ENCODE results near the gene HS3ST5. TPM values are rescaled to one million over a fixed set of nuclear protein-coding genes. Genes with fewer than 3 reads are reported as not detected.

HS3ST5 gene
- total and polyA plus RNA-seq, 9 donors = 0.08 TPM; not detected in 8

DNA sequence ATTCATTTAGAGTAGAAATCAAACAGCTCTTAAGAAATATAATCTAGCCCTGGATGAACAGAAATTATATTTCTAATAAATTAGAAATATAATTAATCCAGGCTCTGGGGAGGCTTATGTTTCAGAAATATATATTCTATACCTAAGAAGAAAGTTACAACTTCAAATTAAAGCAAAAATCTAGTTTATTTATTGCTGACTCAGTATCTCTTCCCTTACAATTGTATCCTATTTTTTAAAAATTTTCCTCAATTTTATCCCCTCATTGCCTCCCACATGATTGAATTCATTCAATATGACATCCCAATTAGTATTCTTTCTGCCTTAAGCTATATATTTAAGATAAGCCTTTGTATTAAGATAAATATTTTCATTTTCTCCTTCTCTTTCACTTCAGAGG lies 71.4 kb downstream of the HS3ST5 start:
- Histone ChIP-seq H3K27me3 (no peaks in the 10 kb centered on the region), H3K9me3 (no peaks in the 10 kb centered on the region), H3K4me3 (no peak overlapping the region), H3K4me1 (ENCODE audit: insufficient read depth) (no peaks in the 10 kb centered on the region), H3K36me3 (no peaks in the 10 kb centered on the region), H3K27ac (no peak overlapping the region)
- intact Hi-C loops (cut with DNase I) = no loop called here
- TF ChIP-seq, protein P1, sequence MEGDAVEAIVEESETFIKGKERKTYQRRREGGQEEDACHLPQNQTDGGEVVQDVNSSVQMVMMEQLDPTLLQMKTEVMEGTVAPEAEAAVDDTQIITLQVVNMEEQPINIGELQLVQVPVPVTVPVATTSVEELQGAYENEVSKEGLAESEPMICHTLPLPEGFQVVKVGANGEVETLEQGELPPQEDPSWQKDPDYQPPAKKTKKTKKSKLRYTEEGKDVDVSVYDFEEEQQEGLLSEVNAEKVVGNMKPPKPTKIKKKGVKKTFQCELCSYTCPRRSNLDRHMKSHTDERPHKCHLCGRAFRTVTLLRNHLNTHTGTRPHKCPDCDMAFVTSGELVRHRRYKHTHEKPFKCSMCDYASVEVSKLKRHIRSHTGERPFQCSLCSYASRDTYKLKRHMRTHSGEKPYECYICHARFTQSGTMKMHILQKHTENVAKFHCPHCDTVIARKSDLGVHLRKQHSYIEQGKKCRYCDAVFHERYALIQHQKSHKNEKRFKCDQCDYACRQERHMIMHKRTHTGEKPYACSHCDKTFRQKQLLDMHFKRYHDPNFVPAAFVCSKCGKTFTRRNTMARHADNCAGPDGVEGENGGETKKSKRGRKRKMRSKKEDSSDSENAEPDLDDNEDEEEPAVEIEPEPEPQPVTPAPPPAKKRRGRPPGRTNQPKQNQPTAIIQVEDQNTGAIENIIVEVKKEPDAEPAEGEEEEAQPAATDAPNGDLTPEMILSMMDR (IDR thresholded peaks at IDR 0.05) = no peak
- no peak for TF ChIP-seq EP300 (IDR thresholded peaks at IDR 0.05)
- no peak for DNase-seq

DNA sequence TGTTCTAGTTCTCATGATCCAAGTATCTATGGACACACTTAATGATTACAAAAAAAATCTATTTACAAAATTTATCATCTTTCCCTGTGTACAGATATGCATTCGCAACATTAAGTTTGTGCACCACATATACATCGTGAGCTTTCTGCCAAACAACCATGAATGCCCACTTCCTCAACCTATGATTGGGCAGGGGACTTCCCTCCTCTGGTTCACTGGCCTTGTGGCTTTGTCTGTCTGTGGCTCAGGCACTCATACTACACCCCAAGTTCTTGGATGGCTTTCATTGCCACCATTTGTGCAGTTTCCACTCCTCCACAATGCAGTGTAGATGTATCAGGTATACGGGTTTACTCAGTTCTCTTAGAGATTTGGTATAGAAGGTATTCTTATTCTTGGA lies 74.9 kb downstream of the HS3ST5 start:
- no peaks in the 10 kb centered on the region for H3K4me1 ChIP-seq (ENCODE audit: insufficient read depth)
- TF ChIP-seq EP300 (IDR thresholded peaks at IDR 0.05) (no peak), POLR2A (IDR thresholded peaks at IDR 0.05) (no peak)
- TF ChIP-seq, protein P1 (IDR thresholded peaks at IDR 0.05) = no peak
- H3K36me3 ChIP-seq = no peaks in the 10 kb centered on the region
- no peak for DNase-seq
- no peaks in the 10 kb centered on the region for H3K9me3 ChIP-seq
- H3K27ac ChIP-seq = no peak overlapping the region
- intact Hi-C loops (cut with DNase I) = no loop called here
- 91 to 96% (median 94%) methylated on average over 3 of the region's 3 CpGs for WGBS, 3 donors
- H3K4me3 ChIP-seq = no peak overlapping the region
- no peaks in the 10 kb centered on the region for H3K27me3 ChIP-seq

DNA sequence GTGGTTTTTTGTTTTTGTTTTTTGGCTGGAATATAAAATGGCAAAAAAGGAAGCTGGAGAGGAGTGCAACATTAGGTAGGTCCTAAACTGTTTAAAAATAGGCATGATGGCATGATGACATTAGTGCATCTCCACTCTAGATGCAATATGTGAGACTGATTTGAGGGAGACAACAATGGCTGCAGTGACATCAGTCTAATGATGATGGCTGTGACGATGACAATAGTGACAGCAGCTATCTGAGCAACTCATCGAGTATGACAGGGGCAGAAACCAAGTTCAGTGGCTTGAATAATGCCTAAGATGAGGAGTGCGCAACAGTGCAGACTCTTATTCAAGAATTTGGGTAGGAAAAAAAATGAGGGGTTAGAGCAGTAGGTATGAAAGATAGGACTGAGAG lies 82.0 kb downstream of the HS3ST5 start:
- 87 to 92% (median 89%) methylated on average over 3 of the region's 3 CpGs for WGBS, 3 donors
- no peaks in the 10 kb centered on the region for H3K27me3 ChIP-seq
- no peaks in the 10 kb centered on the region for H3K36me3 ChIP-seq
- no peak overlapping the region for H3K27ac ChIP-seq
- TF ChIP-seq POLR2A (IDR thresholded peaks at IDR 0.05) (no peak), EP300 (IDR thresholded peaks at IDR 0.05) (no peak)
- TF ChIP-seq, protein P1 (IDR thresholded peaks at IDR 0.05) = no peak
- no peaks in the 10 kb centered on the region for H3K4me1 ChIP-seq (ENCODE audit: insufficient read depth)
- no peaks in the 10 kb centered on the region for H3K9me3 ChIP-seq
- intact Hi-C loops (cut with DNase I) = no loop called here
- DNase-seq = no peak
- H3K4me3 ChIP-seq = no peak overlapping the region

DNA sequence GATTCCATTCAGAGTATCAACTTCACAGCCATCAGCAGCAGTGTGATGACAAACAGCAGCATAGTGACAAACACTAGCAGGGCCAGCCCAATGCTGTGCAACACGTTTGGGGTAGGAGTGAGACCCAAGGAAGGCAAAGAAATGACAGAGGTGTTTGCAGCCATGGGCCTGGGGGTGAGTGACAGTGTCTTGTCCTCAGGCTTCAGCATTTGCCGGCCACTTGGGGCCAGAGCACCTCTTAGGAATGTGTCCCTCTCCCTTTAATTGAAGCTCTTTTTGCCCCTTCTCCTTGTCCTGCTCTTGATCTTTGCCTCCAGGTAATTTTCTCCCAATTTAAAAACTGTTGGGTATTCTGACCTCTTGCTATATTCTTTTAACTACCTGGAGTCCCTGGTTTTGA lies 84.4 kb downstream of the HS3ST5 start:
- no peak for TF ChIP-seq EP300 (IDR thresholded peaks at IDR 0.05)
- H3K4me1 ChIP-seq (ENCODE audit: insufficient read depth) = no peaks in the 10 kb centered on the region
- no peak overlapping the region for H3K27ac ChIP-seq
- no peak for DNase-seq
- H3K27me3 ChIP-seq = no peaks in the 10 kb centered on the region
- no peak overlapping the region for H3K4me3 ChIP-seq
- intact Hi-C loops (cut with DNase I) = no loop called here
- H3K36me3 ChIP-seq = no peaks in the 10 kb centered on the region
- 61 to 66% (median 65%) methylated on average over 2 of the region's 2 CpGs for WGBS, 3 donors
- no peaks in the 10 kb centered on the region for H3K9me3 ChIP-seq

DNA sequence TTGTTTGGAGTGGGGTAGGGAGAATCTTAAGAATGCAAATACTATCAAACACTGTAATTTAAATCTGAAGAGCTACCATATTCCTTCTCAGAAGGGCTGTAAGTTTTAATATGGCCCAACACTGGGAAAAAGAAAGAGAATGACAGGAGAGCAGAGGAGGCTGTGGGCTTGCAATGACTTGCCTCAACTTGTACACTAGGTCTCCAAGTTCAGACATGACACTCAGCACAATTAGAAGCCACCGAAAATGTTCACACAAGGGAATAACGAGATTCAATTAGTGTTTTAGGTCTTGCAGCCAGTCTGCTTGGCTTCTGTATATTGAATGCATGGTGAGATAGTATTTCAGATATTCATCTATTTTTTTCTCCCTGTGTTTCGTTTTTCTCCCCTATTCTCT lies 89.4 kb downstream of the HS3ST5 start:
- intact Hi-C loops (cut with DNase I) = no loop called here
- DNase-seq = no peak
- Histone ChIP-seq H3K4me3 (no peak overlapping the region), H3K9me3 (no peaks in the 10 kb centered on the region), H3K27me3 (no peaks in the 10 kb centered on the region), H3K27ac (no peak overlapping the region), H3K4me1 (ENCODE audit: insufficient read depth) (no peaks in the 10 kb centered on the region), H3K36me3 (no peaks in the 10 kb centered on the region)
- 81 to 89% (median 83%) methylated on average over 3 of the region's 3 CpGs for WGBS, 3 donors
- TF ChIP-seq POLR2A (IDR thresholded peaks at IDR 0.05) (no peak), EP300 (IDR thresholded peaks at IDR 0.05) (no peak)
- TF ChIP-seq, protein P1 (IDR thresholded peaks at IDR 0.05) = no peak

Measured in ovary (tissue), 9 donors.